NCI-H1417 treated with DMSO at 0.1 percent for 48 hours (cell line): ENCODE measurements around the gene TGM5.
"Not testable (repeated sequence)": the region's sequence is repeated elsewhere in the genome, so short reads cannot be mapped to it uniquely, and the experiment has no call there.

Experiments used
- DNase-seq: peaks from one replicate; lab custom pipeline; 2025; lab: John Stamatoyannopoulos, UW

The TGM5 gene

DNA sequence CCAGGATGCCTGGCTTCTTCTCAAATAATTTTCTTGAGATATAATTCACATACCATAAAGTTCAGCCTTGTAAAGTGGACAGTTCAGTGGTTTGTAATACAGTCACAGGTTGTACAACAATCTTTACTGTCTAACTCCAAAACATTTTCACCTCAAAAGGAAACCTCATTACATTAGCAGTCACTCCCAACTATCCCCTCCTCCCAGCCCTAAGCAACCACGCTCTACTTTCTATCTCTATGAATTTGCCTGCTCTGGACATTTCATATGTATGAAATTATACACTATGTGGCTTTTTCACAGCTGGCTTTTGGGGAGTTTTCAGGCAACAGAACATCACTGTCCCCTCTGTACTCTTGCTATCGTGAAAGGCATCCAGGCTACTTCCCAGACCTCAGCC, 17.5 kb downstream of the TGM5 start:
- no peak for DNase-seq

DNA sequence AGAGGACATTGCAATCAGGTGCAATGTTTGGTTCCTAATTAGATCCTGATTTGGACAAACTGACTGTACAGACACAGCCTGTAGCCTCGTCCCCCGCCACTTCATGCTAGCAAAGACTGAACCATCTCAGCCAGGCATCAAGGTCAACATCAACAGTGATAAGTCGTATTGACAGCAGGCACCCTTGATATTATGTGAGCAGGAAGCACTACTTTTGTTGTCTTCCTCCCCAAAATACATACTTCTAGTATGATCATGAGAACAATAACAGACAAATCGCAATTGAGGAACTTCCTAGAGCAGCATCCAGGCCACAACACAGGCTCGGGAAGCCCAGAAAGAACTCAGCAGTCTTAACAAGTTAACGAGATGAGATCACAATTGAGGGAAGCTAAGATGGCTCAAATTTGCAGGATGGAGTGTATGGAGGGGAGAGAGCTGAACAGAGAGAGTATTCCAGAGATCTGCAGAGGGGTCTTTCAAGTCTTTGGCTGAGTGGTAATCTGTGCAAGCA, 20.4 kb downstream of the TGM5 start:
- DNase-seq, result no peak

DNA sequence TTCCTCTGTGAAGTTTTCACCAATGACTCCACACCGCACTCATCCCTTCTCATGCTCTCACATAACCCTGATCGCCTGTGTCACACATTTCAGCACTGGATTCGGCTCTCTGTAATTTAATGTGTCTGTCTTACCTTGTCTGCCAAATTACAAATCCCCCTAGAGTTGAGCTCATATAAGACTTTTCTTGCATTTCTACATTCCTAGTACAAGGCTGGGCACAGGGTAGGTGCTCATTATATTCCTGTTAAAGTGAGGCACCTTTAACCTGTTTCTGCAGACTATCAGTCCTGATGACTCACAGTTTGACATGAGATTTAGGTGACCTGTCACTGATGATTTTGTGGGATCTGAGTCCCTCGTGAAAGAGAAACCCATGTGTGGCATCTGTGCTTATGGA, 22.6 kb downstream of the TGM5 start:
- DNase-seq, result no peak

DNA sequence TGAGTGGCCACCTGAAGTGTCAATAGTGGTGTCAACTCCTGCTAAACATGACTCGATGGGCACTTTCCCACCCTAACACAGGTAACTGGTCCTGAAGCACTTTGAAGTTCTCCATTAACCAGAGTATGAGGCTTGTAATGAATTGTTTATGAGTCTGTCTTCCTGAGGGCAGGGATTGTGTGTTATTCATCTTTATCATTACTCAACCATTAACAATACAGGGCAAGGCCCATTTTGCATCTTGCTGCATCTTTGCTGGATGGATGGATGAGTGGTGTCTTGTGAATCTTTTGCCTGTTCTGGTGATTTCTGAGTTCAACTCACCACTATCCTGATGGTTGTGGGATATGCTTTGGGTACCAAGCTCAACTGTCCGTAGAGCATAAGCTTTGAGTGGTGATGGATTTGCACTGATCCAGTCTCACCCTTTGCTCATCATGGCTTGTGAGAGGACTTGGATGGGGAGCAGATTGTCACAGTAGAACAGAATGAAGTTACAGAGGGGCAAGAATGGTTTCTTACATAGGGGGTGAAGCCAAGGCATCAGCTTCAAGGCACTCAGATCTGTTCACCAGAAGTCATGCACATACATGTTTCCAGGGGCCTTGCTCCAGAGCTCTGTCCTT, 23.6 kb downstream of the TGM5 start:
- DNase-seq, result no peak

DNA sequence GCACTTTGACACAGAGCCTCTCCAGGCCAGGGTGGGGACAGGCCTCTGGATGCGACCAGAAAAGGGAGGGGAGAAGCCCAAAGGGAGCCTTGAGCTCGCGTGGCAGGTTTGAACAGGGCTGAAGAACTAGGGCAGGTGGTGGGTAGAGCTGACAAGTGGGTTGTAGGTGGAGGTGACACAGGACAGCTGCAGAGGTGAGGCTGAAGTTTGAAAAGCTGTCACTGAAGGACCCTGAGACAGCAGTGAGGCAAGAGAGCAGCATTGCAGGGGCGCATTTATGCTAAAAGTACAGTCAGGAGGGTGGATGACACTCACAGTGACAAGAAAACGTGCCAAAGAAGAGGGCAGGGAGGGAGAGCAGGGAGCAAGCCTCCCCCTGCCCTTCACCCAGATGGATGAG, 24.1 kb downstream of the TGM5 start:
- DNase-seq, result no peak

DNA sequence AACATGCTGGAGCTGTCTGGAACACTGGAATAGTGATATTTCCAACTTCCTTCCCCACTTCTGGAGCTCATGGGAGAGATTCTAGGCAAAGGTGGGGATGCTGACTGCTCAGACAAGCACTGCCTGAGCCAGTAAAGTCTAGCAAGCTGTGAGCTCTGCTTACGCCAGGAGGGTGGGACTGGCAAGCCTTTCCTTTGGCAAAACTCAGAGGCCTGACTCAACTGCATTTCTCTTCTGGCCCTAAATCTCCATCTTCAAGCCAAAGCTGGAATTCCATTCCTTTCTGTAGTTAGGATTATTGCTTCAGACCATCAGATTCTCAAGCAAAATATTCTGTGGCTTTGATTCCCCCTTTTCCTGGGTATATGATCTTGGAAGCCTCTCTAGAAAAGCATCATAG, 25.6 kb downstream of the TGM5 start:
- DNase-seq, result no peak

DNA sequence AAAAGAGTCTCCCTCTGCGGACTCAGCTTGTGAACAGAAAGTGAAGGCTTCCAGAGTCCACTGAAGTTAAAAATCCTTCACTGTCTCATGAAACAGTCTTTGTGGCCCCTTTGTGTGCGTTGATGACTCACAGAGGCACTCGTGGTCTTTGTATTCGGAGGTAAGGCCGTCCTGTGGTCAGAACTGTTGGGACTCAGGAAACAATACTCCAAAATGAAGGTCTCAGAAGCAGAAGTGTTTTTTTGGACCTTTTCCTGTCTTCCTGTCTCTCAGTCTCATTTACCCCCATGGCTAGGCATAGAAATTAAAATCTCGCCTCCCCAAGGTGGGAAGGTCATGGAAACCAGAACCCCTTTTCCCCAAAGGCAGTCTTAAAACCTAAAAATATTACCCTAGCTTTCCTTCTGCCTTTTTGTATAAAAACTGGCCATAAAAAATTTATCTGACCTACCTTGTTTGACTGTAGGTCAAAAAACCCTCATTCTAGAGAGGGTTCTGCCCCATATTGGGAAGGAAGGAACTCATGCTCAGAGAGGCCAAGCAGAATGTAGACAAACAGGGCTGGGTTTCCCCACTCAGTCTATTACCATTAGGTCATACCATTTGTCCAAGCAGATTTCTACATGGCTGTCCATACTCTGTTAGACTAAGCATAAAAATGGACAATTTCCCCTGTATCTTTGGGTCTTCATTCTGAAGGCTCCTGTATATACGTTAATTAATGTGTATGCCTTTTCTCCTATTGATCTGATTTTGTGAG, 26.8 kb downstream of the TGM5 start:
- DNase-seq, result no peak

DNA sequence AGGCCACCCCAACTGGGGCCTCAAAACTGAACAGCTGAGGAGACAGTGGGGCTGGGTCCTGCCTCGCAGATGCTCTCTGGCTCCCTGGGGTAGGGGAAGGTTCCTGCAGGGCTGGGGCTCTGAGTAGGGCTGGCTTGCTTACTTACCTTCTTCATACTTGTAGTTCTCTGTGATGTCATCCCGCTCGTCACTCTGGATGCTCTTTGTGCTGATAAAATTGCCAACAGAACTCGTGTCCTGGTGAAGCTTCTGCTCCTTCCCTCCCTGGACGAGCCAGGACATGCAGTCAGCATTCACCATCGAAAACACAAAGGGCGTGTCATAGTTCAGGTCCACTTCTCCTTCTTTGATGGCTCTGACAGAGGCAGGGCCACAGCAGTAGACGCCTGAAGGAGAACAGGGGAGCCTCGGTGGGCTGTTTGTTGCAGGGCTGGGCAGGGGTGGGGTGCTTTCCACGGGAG, 28.0 kb downstream of the TGM5 start:
- no peak for DNase-seq

DNA sequence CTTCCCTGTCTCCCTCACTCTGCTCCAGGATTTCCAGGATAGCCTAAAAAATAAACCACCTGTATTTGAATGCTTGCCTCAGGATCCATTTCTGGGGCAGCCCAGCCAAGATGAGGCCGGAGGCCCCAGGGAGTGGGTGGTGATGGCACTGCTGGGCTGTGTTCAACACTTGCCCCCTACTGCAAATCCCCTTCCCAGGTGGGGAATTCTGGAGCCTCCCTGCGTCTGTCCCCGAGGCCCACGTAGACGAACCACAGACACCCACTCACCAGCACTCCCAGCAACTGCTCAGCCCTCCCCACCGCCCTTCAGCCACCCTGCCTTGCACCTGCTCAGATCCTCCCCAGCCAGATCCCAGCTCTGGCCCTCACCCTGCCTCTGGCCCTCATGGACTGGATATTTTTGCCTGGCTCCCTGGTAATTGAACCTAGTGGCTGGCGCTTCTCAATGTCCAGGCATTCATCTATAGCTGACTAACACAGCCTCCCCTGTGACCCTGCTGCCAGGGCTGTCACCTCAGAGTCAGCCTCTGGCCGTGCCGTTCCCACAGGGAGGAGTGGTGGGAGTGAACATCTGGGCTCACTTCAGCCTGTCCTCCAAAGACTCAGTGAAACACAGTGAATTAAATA, 28.8 kb downstream of the TGM5 start:
- no peak for DNase-seq

DNA sequence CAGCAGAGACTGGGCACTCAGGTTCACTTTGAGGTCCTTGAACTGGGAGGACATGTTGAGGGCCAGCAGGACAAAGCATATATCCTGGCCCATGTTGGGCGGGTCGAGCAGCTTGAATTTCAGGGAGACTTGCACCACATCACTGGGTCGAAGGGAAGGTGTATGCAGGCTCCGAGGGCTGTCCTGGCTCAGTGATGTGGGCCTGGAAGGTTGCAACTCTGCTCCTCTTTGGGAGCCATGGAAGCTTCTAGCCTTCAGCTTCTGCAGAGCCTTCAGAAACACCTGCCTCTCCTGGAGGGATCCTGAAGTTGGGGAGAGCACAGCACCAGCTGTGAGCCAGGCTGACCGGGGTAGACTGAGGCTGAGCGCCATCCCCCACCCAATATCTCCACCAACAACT, 31.2 kb downstream of the TGM5 start:
- no peak for DNase-seq

DNA sequence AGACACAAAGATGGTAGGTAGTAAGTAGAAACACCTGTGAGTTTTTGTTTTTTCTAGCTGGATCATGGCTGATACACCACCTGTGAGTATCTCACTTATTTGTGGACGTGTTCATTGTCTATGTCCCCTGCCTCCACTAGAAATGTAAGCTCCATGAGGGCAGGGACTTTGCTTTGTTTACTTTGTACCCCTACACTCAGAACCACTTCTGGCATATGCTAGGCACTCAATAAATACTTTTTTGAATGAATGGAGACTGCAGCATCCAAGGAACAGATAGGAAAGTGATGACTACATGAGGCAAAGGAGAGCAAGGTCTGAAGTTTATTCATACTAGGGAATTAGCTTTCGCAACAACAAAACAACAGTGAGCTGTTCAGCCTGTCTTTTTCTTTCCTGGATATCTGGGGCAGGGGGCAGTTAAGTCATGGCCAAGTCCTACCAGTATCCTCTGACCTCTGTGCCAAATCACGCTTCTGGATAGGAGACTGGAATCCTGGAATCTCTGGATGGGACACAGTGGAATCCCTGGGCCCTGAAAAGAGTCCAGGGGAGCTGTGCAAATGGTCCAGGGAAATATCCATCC, 34.3 kb downstream of the TGM5 start:
- no peak for DNase-seq

DNA sequence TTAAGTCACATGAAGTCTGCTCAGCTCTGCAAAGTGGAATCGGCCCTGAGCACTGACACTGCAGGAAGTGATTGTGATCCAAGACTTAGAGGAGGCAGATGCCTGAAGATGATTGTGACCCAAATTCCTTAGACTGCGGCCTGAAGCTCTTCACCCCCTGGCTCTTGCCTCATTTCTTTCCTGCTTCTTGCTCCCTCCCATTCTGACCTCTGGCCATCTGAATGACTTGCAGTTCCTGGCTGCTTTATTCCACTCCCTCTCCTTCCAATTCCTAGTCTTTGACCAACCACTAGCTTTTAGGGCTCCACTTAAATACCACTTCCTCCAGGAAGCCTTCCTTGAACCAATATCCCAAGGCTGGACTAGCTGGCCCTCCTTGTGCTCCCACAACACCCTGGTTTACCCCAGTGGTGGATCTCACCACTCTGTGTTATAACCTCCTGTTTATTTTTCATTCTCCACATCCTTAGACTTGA, 36.0 kb downstream of the TGM5 start:
- no peak for DNase-seq

DNA sequence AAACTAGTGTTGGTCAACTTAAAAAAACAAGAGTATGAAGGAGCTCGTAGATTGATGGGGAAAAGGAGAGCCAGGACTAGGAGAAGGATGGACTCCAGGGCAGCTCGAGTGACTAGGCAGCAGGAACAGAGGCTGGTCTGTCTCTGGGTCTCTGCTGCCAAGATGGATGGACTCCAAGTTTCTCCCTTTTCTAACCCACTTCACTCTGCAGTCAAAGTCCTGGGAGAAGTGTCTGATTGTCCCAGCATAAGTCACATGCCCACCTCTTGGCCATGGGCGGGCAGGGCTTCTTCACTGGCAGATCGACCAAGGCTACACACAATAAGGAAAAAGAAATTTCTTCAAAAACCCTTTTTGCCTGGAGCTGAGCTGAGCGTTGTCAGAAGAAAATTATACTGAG, 36.8 kb downstream of the TGM5 start:
- DNase-seq, result no peak

DNA sequence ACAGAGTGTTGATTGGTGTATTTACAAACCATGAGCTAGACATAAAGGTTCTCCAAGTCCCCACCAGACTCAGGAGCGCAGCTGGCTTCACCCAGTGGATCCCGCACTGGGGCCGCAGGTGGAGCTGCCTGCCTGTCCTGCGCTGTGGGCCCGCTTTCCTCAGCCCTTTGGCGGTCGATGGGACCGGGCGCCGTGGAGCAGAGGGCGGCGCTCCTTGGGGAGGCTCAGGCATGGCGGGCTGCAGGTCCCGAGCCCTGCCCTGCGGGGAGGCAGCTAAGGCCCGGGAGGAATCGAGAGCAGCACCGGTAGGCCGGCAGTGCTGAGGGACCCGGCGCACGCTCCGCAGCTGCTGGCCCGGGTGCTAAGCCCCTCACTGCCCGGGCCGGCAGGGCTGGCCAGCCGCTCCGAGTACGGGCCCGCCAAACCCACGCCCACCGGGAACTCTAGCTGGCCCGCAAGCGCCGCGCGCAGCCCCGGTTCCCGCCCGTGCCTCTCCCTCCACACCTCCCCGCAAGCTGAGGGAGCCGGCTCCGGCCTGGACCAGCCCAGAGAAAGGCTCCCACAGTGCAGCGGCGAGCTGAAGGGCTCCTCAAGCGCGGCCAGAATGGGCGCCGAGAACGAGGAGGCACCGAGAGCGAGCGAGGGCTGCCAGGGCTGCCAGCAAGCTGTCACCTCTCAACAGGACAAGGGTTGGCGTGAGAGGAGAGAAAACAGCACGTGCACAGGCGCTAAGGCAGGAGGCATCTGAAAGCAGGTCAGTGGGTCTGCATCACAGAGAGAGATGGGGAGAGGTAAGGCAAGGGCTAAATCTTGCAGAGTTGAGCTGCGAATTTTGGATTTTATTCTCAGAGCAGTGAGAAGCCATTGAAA, 40.1 kb downstream of the TGM5 start:
- no peak for DNase-seq

DNA sequence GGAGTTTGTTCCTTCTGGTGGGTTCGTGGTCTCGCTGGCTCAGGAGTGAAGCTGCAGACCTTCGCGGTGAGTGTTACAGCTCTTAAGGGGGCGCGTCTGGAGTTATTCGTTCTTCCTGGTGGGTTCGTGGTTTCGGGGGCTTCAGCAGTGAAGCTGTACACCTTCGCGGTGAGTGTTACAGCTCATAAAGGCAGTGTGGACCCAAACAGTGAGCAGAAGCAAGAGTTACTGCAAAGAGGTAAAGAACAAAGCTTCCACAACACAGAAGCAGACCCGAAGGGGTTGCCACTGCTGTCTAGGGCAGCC, 40.8 kb downstream of the TGM5 start:
- not testable (repeated sequence) for DNase-seq

DNA sequence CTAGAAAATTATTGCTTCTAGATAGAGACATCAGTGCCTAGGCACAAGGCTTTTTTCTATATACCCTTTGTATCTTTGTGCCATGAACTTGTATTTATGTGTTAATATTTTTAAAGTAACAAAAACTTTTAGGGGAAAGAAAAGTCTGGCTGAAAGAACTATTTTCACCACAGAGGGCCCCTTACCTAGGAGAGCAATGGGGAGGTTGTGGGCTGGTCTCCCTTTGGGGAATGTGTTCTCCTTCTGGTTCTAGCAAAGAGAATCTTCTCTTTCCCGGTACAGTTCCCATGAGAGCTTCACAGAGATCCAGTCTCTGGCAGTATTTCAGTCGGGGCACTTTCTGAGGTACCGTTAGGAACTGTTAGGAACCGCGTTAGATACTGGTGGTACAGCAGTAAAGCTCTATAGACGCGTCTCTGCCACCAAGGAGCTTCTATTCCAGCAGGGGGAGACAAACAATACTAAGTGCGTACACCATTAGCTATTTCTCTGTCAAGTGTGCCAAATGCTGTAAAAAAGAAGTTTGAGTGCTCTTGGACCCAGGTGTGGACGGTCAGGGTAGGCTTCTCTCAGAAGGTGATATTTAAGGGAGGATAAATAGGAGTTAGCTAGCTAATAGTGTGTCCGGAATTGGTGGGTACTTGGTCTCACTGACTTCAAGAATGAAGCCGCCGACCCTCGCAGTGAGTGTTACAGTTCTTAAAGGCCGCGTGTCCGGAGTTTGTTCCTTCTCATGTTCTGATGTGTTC, 41.4 kb downstream of the TGM5 start:
- no peak for DNase-seq

DNA sequence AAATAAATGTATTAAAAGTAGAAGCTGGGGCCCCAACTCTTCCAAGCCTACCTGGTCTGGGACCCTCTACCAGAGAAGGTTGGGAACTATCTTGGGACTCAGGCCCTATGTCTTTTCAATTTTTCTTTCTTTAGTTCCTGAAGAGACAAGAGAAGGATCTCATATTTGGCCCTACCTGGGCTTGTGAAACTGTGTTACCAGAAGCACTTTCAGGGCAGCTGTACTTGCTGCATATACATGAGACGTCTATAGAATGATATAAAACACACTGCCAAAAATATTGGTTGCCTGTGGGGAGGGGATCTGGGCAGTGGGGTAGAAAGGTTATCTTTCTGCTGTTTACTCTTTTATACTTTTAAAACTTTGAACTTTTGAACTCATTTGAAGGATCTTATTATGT, 45.3 kb downstream of the TGM5 start:
- no peak for DNase-seq

DNA sequence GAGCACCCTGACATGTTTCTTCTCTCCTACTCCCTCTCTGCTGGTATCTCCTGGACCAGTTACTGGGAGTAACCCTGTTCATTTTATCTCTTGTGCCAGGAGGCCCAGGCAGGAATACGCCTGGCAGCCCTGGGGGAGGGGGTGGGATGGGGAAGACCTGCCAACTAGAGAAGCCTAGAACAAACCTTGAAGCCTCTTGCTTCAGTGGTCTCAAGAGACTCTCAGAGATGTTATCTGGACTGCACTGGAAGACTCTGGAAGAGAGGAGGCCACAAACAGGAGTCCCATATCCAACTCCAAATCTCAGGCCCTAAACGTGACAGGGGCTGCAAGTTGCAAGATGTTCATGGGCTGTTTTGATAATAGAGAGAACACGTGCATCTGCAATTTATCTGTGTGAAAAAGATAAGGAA, 45.7 kb downstream of the TGM5 start, which contains the start of gene EPB42:
EPB42 (minus strand) TSS at position 28 of the 413 bp plus-strand sequence. CDS start 193 bp downstream, outside the sequence.
- no peak for DNase-seq

DNA sequence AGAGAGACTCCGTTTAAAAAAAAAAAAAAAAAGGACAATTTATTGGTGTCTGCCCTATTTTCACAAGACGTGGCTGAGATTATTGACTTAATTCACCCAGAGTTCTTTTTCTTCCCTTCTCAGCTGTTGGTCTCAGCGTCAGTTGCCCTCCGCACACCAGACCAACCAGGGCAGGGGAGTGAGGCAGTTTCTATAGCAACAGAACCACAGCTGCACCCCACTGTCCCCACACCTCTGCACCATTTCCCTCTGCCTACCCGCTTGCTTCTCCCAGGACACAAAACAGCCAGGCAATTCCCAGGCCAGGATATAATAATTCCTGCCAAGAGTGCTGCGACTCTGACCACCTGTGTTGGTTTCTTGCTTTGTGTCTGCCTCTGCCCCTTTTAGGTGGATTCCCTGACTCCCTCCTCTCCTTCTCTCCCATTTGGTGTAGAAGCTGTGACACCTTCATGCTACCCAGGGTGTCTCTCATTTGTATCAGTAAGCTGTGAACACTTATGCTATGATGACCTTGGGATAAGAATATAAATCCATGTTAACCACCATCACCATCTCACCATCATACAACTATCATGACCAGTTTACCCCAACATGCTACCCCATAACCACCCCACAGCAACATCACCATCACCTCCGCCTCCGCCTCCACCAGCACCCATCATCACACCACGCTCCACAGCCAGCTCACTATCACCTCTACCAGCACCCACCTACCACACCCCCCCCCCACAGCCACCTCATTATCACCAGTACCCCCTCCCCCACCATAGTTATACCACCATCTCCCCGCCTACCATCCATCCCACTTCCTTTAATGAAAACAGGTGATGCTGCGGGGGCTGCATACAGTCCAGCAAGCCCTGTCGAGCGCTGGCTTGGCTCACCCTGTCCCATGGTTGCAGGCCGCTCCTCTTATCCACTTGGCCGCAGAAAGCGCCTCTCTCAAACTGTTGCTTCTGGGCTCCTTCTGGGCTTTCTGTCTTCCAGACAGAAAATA, 46.5 kb downstream of the TGM5 start:
- no peak for DNase-seq
